Right atrium auricular region (tissue), 2 donors: ENCODE measurements around the gene PRSS1. TPM values are rescaled to one million over a fixed set of nuclear protein-coding genes. Genes with fewer than 3 reads are reported as not detected.

Source experiments
- DNase-seq: peaks from one replicate; pipeline ENCODE4 v3.0.0-alpha.2; 2019; ENCODE audit warnings: low spot score
- H3K27ac ChIP-seq, 2 donors: fragments of 200-600 bp; sonication (generic); 1 replicate in 1 of 2; 2 replicates in 1 of 2; pipeline ENCODE4 v1.5.1; 2016 to 2019
- H3K27me3 ChIP-seq, 2 donors: fragments of 200-600 bp; sonication (generic); one replicate each; pipeline versions ENCODE4 v1.5.1 to v1.6.0; 2017 to 2019
- H3K36me3 ChIP-seq: fragments of 200-600 bp; sonication (generic); one replicate; pipeline ENCODE4 v1.5.1; 2016
- H3K4me1 ChIP-seq, 2 donors: fragments of 200-600 bp; sonication (generic); one replicate each; pipeline versions ENCODE4 v1.5.1 to v1.6.0; 2017 to 2019
- H3K4me3 ChIP-seq, 2 donors: fragments of 200-600 bp; sonication (generic); 1 replicate in 1 of 2; 2 replicates in 1 of 2; pipeline ENCODE4 v1.5.1; 2017 to 2019; ENCODE audit warnings: mild to moderate bottlenecking in 1 of 2, moderate library complexity in 1 of 2
- H3K9me3 ChIP-seq, 2 donors: fragments of 200-600 bp; sonication (generic); one replicate each; pipeline ENCODE4 v1.5.1; 2019
- CTCF ChIP-seq, 2 donors: fragments of 200-600 bp; sonication (generic); IDR thresholded peaks; one replicate each; pipeline ENCODE4 v1.5.1; 2019; ENCODE audit warnings: antibody characterized with exemption in 2 of 2
- total RNA-seq, 2 donors: library from RNA; depleted of rRNA; stranded (reverse); fragments of >200 nt; gene quantifications; one replicate each; pipeline ENCODE4 v1.1.0, GENCODE V29; 2016

PRSS1 gene
- total RNA-seq, 2 donors from 2014 or later, result not detected

- no peaks in the 10 kb centered on the region for H3K27me3 ChIP-seq
- no peak for DNase-seq
- TF ChIP-seq CTCF (IDR thresholded peaks at IDR 0.05), result no peak
- H3K36me3 ChIP-seq, result no peaks in the 10 kb centered on the region
- H3K4me3 ChIP-seq, result no peak overlapping the region
- no peaks in the 10 kb centered on the region for H3K9me3 ChIP-seq
- H3K4me1 ChIP-seq, result peaks cover 0 to 4% of the 10 kb centered on the region in 2 donors
- no peak overlapping the region for H3K27ac ChIP-seq
Measured at GRCh38 chr7:142785841-142786250, 36.6 kb downstream of the PRSS1 start.

- H3K27ac ChIP-seq, result no peak overlapping the region
- no peaks in the 10 kb centered on the region for H3K27me3 ChIP-seq
Measured at GRCh38 chr7:142787034-142787768, 37.9 kb downstream of the PRSS1 start.

GRCh38 chr7:142787783-142788182 lies 38.5 kb downstream of the PRSS1 start:
- Histone ChIP-seq H3K4me3 (no peak overlapping the region), H3K27ac (no peak overlapping the region)

More at GRCh38 chr7:142787034-142787768, 37.9 kb downstream of the PRSS1 start:
- H3K4me3 ChIP-seq, result no peak overlapping the region
- H3K4me1 ChIP-seq, result peaks cover 0 to 4% of the 10 kb centered on the region in 2 donors
- DNase-seq, result no peak
- no peak for TF ChIP-seq CTCF (IDR thresholded peaks at IDR 0.05)
- H3K9me3 ChIP-seq, result no peaks in the 10 kb centered on the region
- H3K36me3 ChIP-seq, result no peaks in the 10 kb centered on the region

GRCh38 chr7:142788303-142789289 lies 39.3 kb downstream of the PRSS1 start:
- no peak for TF ChIP-seq CTCF (IDR thresholded peaks at IDR 0.05)
- no peaks in the 10 kb centered on the region for H3K4me1 ChIP-seq
- DNase-seq, result no peak
- no peak overlapping the region for H3K27ac ChIP-seq
- H3K4me3 ChIP-seq, result no peak overlapping the region
- no peaks in the 10 kb centered on the region for H3K36me3 ChIP-seq
- no peaks in the 10 kb centered on the region for H3K9me3 ChIP-seq
- H3K27me3 ChIP-seq, result no peaks in the 10 kb centered on the region

More at GRCh38 chr7:142787783-142788182, 38.5 kb downstream of the PRSS1 start:
- no peak for DNase-seq
- Histone ChIP-seq H3K9me3 (no peaks in the 10 kb centered on the region), H3K27me3 (no peaks in the 10 kb centered on the region), H3K4me1 (peaks cover 0 to 4% of the 10 kb centered on the region in 2 donors), H3K36me3 (no peaks in the 10 kb centered on the region)
- no peak for TF ChIP-seq CTCF (IDR thresholded peaks at IDR 0.05)

- no peak for DNase-seq
- H3K27ac ChIP-seq, result no peak overlapping the region
- H3K9me3 ChIP-seq, result no peaks in the 10 kb centered on the region
- H3K36me3 ChIP-seq, result no peaks in the 10 kb centered on the region
- no peaks in the 10 kb centered on the region for H3K27me3 ChIP-seq
- no peaks in the 10 kb centered on the region for H3K4me1 ChIP-seq
- no peak overlapping the region for H3K4me3 ChIP-seq
- no peak for TF ChIP-seq CTCF (IDR thresholded peaks at IDR 0.05)
Measured at GRCh38 chr7:142789441-142789840, 40.2 kb downstream of the PRSS1 start.
